ENCODE measurements around the gene DSCAM.

DNA sequence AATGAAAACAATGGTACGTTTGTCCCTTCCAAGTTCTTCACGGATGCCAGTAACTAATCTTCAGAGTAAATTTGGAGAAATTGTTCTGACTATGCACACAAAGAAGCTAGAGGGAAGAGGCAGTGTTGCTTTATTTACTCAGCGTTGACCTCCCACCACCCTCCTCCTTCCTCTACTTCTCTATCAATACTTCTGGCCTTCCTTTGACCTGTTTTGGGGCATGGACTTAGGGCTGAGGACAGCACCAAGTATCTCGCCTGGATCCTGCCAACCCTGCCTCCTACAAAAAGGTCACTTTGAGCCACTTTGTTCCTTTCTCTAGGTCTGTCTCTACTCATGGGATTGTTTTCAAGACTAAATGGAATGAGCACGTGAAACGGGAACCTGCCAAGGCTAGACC is 282.6 kb downstream of the DSCAM start:
- TF ChIP-seq, protein P1, sequence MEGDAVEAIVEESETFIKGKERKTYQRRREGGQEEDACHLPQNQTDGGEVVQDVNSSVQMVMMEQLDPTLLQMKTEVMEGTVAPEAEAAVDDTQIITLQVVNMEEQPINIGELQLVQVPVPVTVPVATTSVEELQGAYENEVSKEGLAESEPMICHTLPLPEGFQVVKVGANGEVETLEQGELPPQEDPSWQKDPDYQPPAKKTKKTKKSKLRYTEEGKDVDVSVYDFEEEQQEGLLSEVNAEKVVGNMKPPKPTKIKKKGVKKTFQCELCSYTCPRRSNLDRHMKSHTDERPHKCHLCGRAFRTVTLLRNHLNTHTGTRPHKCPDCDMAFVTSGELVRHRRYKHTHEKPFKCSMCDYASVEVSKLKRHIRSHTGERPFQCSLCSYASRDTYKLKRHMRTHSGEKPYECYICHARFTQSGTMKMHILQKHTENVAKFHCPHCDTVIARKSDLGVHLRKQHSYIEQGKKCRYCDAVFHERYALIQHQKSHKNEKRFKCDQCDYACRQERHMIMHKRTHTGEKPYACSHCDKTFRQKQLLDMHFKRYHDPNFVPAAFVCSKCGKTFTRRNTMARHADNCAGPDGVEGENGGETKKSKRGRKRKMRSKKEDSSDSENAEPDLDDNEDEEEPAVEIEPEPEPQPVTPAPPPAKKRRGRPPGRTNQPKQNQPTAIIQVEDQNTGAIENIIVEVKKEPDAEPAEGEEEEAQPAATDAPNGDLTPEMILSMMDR (IDR thresholded peaks at IDR 0.05; ENCODE audit: insufficient read depth, low read length, poor library complexity, severe bottlenecking) = no peak
- no peak for TF ChIP-seq EZH2phosphoT487 (conservative IDR thresholded peaks at IDR 0.05; ENCODE audit: low read length)

Data from SU-DHL-6 (cell line).